ENCODE data around the gene GLCCI1. TPM values are rescaled to one million over a fixed set of nuclear protein-coding genes. Genes with fewer than 3 reads are reported as not detected.

GLCCI1 gene
- total and polyA plus RNA-seq, 4 donors: 1.4 to 5.9 (median 4.3) TPM

GRCh38 chr7:8022628-8023027 lies 54.0 kb downstream of the GLCCI1 start:
- DNase-seq (ENCODE audit: low spot score): no peak
- TF ChIP-seq GABPA (IDR thresholded peaks at IDR 0.05 in 1 of 2, conservative IDR thresholded peaks at IDR 0.05 in 1 of 2) (no peak), RXRA (IDR thresholded peaks at IDR 0.05) (peak in 1 of 2 donors; percentile 25), TAF1 (conservative IDR thresholded peaks at IDR 0.05) (no peak), NR2F2 (IDR thresholded peaks at IDR 0.05) (no peak), HNF4A (conservative IDR thresholded peaks at IDR 0.05) (peak; percentile 35 to 36), YY1 (IDR thresholded peaks at IDR 0.05) (no peak), ATF3 (IDR thresholded peaks at IDR 0.05) (no peak), REST (IDR thresholded peaks at IDR 0.05) (no peak)
- Histone ChIP-seq H3K9ac (ENCODE audit: low read depth in 1 of 2, low read length in 2 of 2) (no peak overlapping the region), H3K4me1 (ENCODE audit: control insufficient read depth in 4 of 4, insufficient read depth in 4 of 4, low read length in 3 of 4) (peaks cover 0 to 13% (median 4%) of the 10 kb centered on the region in 4 donors), H3K27me3 (ENCODE audit: control insufficient read depth in 4 of 4, insufficient read depth in 4 of 4, low read length in 3 of 4) (no peaks in the 10 kb centered on the region), H3K27ac (ENCODE audit: low read depth in 1 of 2, low read length in 2 of 2) (no peak overlapping the region), H3K9me3 (ENCODE audit: control insufficient read depth in 4 of 4, low read length in 3 of 4) (peaks cover 0 to 6% (median under 1%) of the 10 kb centered on the region in 4 donors), H3K4me3 (ENCODE audit: low read depth in 1 of 3, low read length in 3 of 3) (no peak overlapping the region), H3K36me3 (ENCODE audit: control insufficient read depth in 4 of 4, insufficient read depth in 3 of 4, low read depth in 1 of 4, low read length in 3 of 4) (peaks cover 2 to 15% (median 4%) of the 10 kb centered on the region in 4 donors)
- WGBS: 33% methylated on average over 1 of the region's 1 CpG

- 96% methylated on average over 4 of the region's 4 CpGs for WGBS
- peaks cover 0 to 6% (median 0%) of the 10 kb centered on the region in 4 donors for H3K4me1 ChIP-seq (ENCODE audit: control insufficient read depth in 4 of 4, insufficient read depth in 4 of 4, low read length in 3 of 4)
- DNase-seq (ENCODE audit: low spot score): peak; percentile 56
- no peak overlapping the region for H3K4me3 ChIP-seq (ENCODE audit: low read depth in 1 of 3, low read length in 3 of 3)
- no peak overlapping the region for H3K9ac ChIP-seq (ENCODE audit: low read depth in 1 of 2, low read length in 2 of 2)
- H3K27ac ChIP-seq (ENCODE audit: low read depth in 1 of 2, low read length in 2 of 2): no peak overlapping the region
- no peaks in the 10 kb centered on the region for H3K9me3 ChIP-seq (ENCODE audit: control insufficient read depth in 4 of 4, low read length in 3 of 4)
- peaks cover 0 to 6% (median under 1%) of the 10 kb centered on the region in 4 donors for H3K36me3 ChIP-seq (ENCODE audit: control insufficient read depth in 4 of 4, insufficient read depth in 3 of 4, low read depth in 1 of 4, low read length in 3 of 4)
- H3K27me3 ChIP-seq (ENCODE audit: control insufficient read depth in 4 of 4, insufficient read depth in 4 of 4, low read length in 3 of 4): no peaks in the 10 kb centered on the region
- TF ChIP-seq JUND (IDR thresholded peaks at IDR 0.05): no peak
- no peak for TF ChIP-seq FOXA2 (IDR thresholded peaks at IDR 0.05)
- no peak for TF ChIP-seq NR2F2 (IDR thresholded peaks at IDR 0.05)
- no peak for TF ChIP-seq YY1 (IDR thresholded peaks at IDR 0.05)
Measured at GRCh38 chr7:8035192-8035591, 66.6 kb downstream of the GLCCI1 start.

GRCh38 chr7:8035647-8036518 lies 67.3 kb downstream of the GLCCI1 start:
- Histone ChIP-seq H3K27ac (ENCODE audit: low read depth in 1 of 2, low read length in 2 of 2) (no peak overlapping the region), H3K27me3 (ENCODE audit: control insufficient read depth in 4 of 4, insufficient read depth in 4 of 4, low read length in 3 of 4) (no peaks in the 10 kb centered on the region), H3K9ac (ENCODE audit: low read depth in 1 of 2, low read length in 2 of 2) (no peak overlapping the region), H3K4me3 (ENCODE audit: low read depth in 1 of 3, low read length in 3 of 3) (no peak overlapping the region), H3K4me1 (ENCODE audit: control insufficient read depth in 4 of 4, insufficient read depth in 4 of 4, low read length in 3 of 4) (peaks cover 0 to 6% (median 0%) of the 10 kb centered on the region in 4 donors), H3K9me3 (ENCODE audit: control insufficient read depth in 4 of 4, low read length in 3 of 4) (no peaks in the 10 kb centered on the region), H3K36me3 (ENCODE audit: control insufficient read depth in 4 of 4, insufficient read depth in 3 of 4, low read depth in 1 of 4, low read length in 3 of 4) (peaks cover 0 to 6% (median under 1%) of the 10 kb centered on the region in 4 donors)
- 94% methylated on average over 2 of the region's 2 CpGs for WGBS
- peak; percentile 40 for DNase-seq (ENCODE audit: low spot score)
- TF ChIP-seq JUND (IDR thresholded peaks at IDR 0.05): no peak
- no peak for TF ChIP-seq FOXA1 (IDR thresholded peaks at IDR 0.05)
- no peak for TF ChIP-seq NR2F2 (IDR thresholded peaks at IDR 0.05)
- TF ChIP-seq MAX (IDR thresholded peaks at IDR 0.05): no peak
- TF ChIP-seq RAD21 (IDR thresholded peaks at IDR 0.05): peak; percentile 93 to 94
- TF ChIP-seq YY1 (IDR thresholded peaks at IDR 0.05): no peak
- peak in 1 of 2 donors; percentile 48 for TF ChIP-seq HNF4A (conservative IDR thresholded peaks at IDR 0.05)
- no peak for TF ChIP-seq REST (IDR thresholded peaks at IDR 0.05)
- no peak for TF ChIP-seq EGR1 (IDR thresholded peaks at IDR 0.05; ENCODE audit: low read depth in 2 of 2)
- TF ChIP-seq ZBTB33 (IDR thresholded peaks at IDR 0.05): no peak
- no peak for TF ChIP-seq TAF1 (conservative IDR thresholded peaks at IDR 0.05)
- TF ChIP-seq RXRA (IDR thresholded peaks at IDR 0.05): no peak

All from liver (tissue), 9 donors.